HFFc6 (cell line): ENCODE measurements around the gene NABP2. TPM values are rescaled to one million over a fixed set of nuclear protein-coding genes. Genes with fewer than 3 reads are reported as not detected.

Experiments used
- DNase-seq: peaks from one replicate; pipeline ENCODE4 v3.0.0-alpha.2; 2018
- H3K27ac Mint-ChIP-seq: 2 replicates; pipeline ENCODE4 v1.8.0; 2020; ENCODE audit warnings: mild to moderate bottlenecking, mixed read lengths
- H3K27me3 Mint-ChIP-seq: 2 replicates; pipeline ENCODE4 v1.8.0; 2021; ENCODE audit warnings: mild to moderate bottlenecking, moderate library complexity, mixed read lengths; ENCODE audit not compliant: insufficient read depth
- H3K36me3 Mint-ChIP-seq: 2 replicates; pipeline ENCODE4 v1.8.0; 2021; ENCODE audit warnings: low read depth, mixed read lengths
- H3K4me1 Mint-ChIP-seq: 2 replicates; pipeline ENCODE4 v1.8.0; 2020; ENCODE audit warnings: low read depth, mixed read lengths
- H3K4me3 Mint-ChIP-seq: 2 replicates; pipeline ENCODE4 v1.8.0; 2020; ENCODE audit warnings: mild to moderate bottlenecking, moderate library complexity, mixed read lengths
- H3K9me3 Mint-ChIP-seq: 2 replicates; pipeline ENCODE4 v1.8.0; 2020; ENCODE audit warnings: mild to moderate bottlenecking, mixed read lengths
- CTCF ChIP-seq: fragments of 200-600 bp; sonication (generic); IDR thresholded peaks from 2 replicates; pipeline ENCODE4 v1.5.0; 2021; ENCODE audit warnings: antibody characterized with exemption, mild to moderate bottlenecking
- total RNA-seq, 6 experiments: library from RNA; stranded (reverse); fragmentation: NEBNext Ultra II Directional; extraction: Animal tissue kit (Norgen Biotek cat#: 25700); gene quantifications; 2 replicates in 1 of 6; 3 replicates in 5 of 6; pipeline ENCODE4 v1.2.3, GENCODE V29; 2021

NABP2 gene
- total RNA-seq, 6 experiments from 2014 or later = 46.8 to 53.6 (median 49.4) TPM

- no peak for DNase-seq
- 0 out of 2 replicates have a peak, but pooled peaks have one; percentile 14 for TF ChIP-seq CTCF
- H3K9me3 Mint-ChIP-seq = no peaks in the 10 kb centered on the region
- H3K4me3 Mint-ChIP-seq = no peak overlapping the region
- peak overlapping the region; percentile 29; the same call in 1 of the 2 replicates for H3K27ac Mint-ChIP-seq
- H3K36me3 Mint-ChIP-seq = peaks cover 41% of the 10 kb centered on the region
- peaks cover 4% of the 10 kb centered on the region for H3K27me3 Mint-ChIP-seq
- H3K4me1 Mint-ChIP-seq = peaks cover 31% of the 10 kb centered on the region
Observed at GRCh38 chr12:56205445-56205844, 18.7 kb upstream of the NABP2 start.

- H3K27ac Mint-ChIP-seq = peak overlapping the region; percentile 50
Observed at GRCh38 chr12:56206452-56207166, 17.5 kb upstream of the NABP2 start.

GRCh38 chr12:56208006-56208405 is 16.1 kb upstream of the NABP2 start:
- no peaks in the 10 kb centered on the region for H3K9me3 Mint-ChIP-seq
- H3K4me1 Mint-ChIP-seq = peaks cover 24% of the 10 kb centered on the region
- peak overlapping the region; percentile 50 for H3K27ac Mint-ChIP-seq
- H3K27me3 Mint-ChIP-seq = peaks cover 4% of the 10 kb centered on the region
- no peak overlapping the region for H3K4me3 Mint-ChIP-seq
- TF ChIP-seq CTCF = no peak
- no peak for DNase-seq
- H3K36me3 Mint-ChIP-seq = peaks cover 43% of the 10 kb centered on the region

More at GRCh38 chr12:56206452-56207166, 17.5 kb upstream of the NABP2 start:
- Mint-ChIP-seq H3K4me3 (no peak overlapping the region), H3K9me3 (no peaks in the 10 kb centered on the region), H3K27me3 (peaks cover 4% of the 10 kb centered on the region), H3K4me1 (peaks cover 31% of the 10 kb centered on the region), H3K36me3 (peaks cover 46% of the 10 kb centered on the region)
- DNase-seq = peak; percentile 39
- peak; percentile 77 for TF ChIP-seq CTCF

GRCh38 chr12:56212361-56212760 is 11.8 kb upstream of the NABP2 start:
- Mint-ChIP-seq H3K27me3 (peaks cover 2% of the 10 kb centered on the region; the same call in 1 of the 2 replicates), H3K9me3 (no peaks in the 10 kb centered on the region), H3K36me3 (peaks cover 38% of the 10 kb centered on the region), H3K4me3 (no peak overlapping the region), H3K4me1 (peaks cover 28% of the 10 kb centered on the region), H3K27ac (no peak overlapping the region)
- TF ChIP-seq CTCF = no peak
- DNase-seq = no peak

- DNase-seq = no peak
- H3K4me3 Mint-ChIP-seq = no peak overlapping the region
- peaks cover 34% of the 10 kb centered on the region for H3K36me3 Mint-ChIP-seq
- peak overlapping the region; percentile 28 for H3K27ac Mint-ChIP-seq
- no peaks in the 10 kb centered on the region for H3K27me3 Mint-ChIP-seq
- TF ChIP-seq CTCF = no peak
- H3K9me3 Mint-ChIP-seq = no peaks in the 10 kb centered on the region
- H3K4me1 Mint-ChIP-seq = peaks cover 19% of the 10 kb centered on the region
Observed at GRCh38 chr12:56213878-56214277, 10.3 kb upstream of the NABP2 start.
